HepG2 (cell line): Measurements from ENCODE around the gene ZSCAN5C. TPM values are rescaled to one million over a fixed set of nuclear protein-coding genes. Genes with fewer than 3 reads are reported as not detected.
A peak's percentile ranks its signal among the peaks of the same experiment; 100 is the strongest.

ENCODE experiments used
- IRF2 ChIP-seq: IDR thresholded peaks from 2 replicates; pipeline ENCODE4 v1.6.1; 2018; ENCODE audit warnings: missing genetic modification reagents, missing compliant biosample characterization
- MZF1 ChIP-seq: sonication (generic); formaldehyde crosslinking; IDR thresholded peaks from 2 replicates; pipeline ENCODE4 v1.8.1; 2023; ENCODE audit warnings: mild to moderate bottlenecking, missing genetic modification reagents, borderline replicate concordance
- RERE ChIP-seq: IDR thresholded peaks from 2 replicates; pipeline ENCODE4 v1.6.1; 2016; ENCODE audit warnings: low read depth, missing genetic modification reagents, missing compliant biosample characterization
- RXRA ChIP-seq: sonication (generic); formaldehyde crosslinking; IDR thresholded peaks from 2 replicates; pipeline ENCODE4 v1.5.1; 2020; ENCODE audit warnings: missing genetic modification reagents
- SP4 ChIP-seq: sonication (generic); formaldehyde crosslinking; IDR thresholded peaks from 2 replicates; pipeline ENCODE4 v1.8.1; 2023; ENCODE audit warnings: mild to moderate bottlenecking, missing genetic modification reagents
- THRA ChIP-seq: sonication (generic); formaldehyde crosslinking; IDR thresholded peaks from 2 replicates; pipeline ENCODE4 v1.4.0; 2020; ENCODE audit warnings: missing genetic modification reagents, borderline replicate concordance
- ZBTB26 ChIP-seq: IDR thresholded peaks from 2 replicates; pipeline ENCODE4 v1.6.1; 2016; ENCODE audit warnings: missing compliant biosample characterization, missing genetic modification reagents, borderline replicate concordance
- ZBTB40 ChIP-seq, 2 experiments: fragments of 450-650 bp in 1 of 2; sonication (generic) in 1 of 2; formaldehyde crosslinking in 1 of 2; IDR thresholded peaks; 2 replicates each; pipeline versions ENCODE4 v1.6.1 to v1.8.0; 2016 to 2022; ENCODE audit warnings: antibody characterized with exemption in 1 of 2, mild to moderate bottlenecking in 1 of 2, missing genetic modification reagents in 1 of 2
- ZFP62 ChIP-seq: sonication (generic); formaldehyde crosslinking; IDR thresholded peaks from 2 replicates; pipeline ENCODE4 v1.4.0; 2020; ENCODE audit warnings: missing genetic modification reagents
- ZIK1 ChIP-seq: sonication (generic); formaldehyde crosslinking; IDR thresholded peaks from 2 replicates; pipeline ENCODE4 v1.5.0; 2020; ENCODE audit warnings: mild to moderate bottlenecking, low read depth, missing genetic modification reagents, borderline replicate concordance
- ZNF296 ChIP-seq: sonication (generic); formaldehyde crosslinking; conservative IDR thresholded peaks from 2 replicates; pipeline ENCODE4 v1.5.0; 2020; ENCODE audit warnings: mild to moderate bottlenecking, missing genetic modification reagents
- ZNF7 ChIP-seq: IDR thresholded peaks from 2 replicates; pipeline ENCODE4 v1.6.1; 2016; ENCODE audit warnings: missing biosample characterization, missing genetic modification reagents
- polyA plus RNA-seq, 8 experiments: library from polyadenylated mRNA; depleted of rRNA in 3 of 8; stranded (reverse) in 7 of 8; unstranded in 1 of 8; fragments of >200 nt; fragmentation: Illumina TruSeq in 4 of 8; extraction: Trizol in 4 of 8; gene quantifications; 2 replicates each; pipeline versions ENCODE4 v1.2.1 to v1.2.3, GENCODE V29; 2011 to 2016; ENCODE audit warnings: low read depth in 4 of 8, missing spikeins in 1 of 8, mixed read lengths in 1 of 8; ENCODE audit not compliant: insufficient read depth in 1 of 8
- total RNA-seq, 5 experiments: library from RNA; depleted of rRNA; stranded (reverse); fragments of >200 nt; fragmentation: Illumina TruSeq; extraction: Trizol; gene quantifications; 2 replicates each; pipeline ENCODE4 v1.2.3, GENCODE V29; 2016; ENCODE audit warnings: low read depth in 1 of 5

The ZSCAN5C gene
- total and polyA plus RNA-seq, 2 of the 13 experiments (the other 11 are each of a cell fraction or from before 2014, with no cell fraction given): not detected

GRCh38 chr19:56170261-56170660, 31.8 kb upstream of the ZSCAN5C start (continued):
- TF ChIP-seq ZBTB26 (CRISPR knock-in tag): peak; percentile 69; the same call in 1 of the 2 replicates
- no peak for TF ChIP-seq ZNF296 (CRISPR knock-in tag)
- no peak for TF ChIP-seq SP4 (CRISPR knock-in tag)
- TF ChIP-seq ZFP62 (CRISPR knock-in tag): no peak
- TF ChIP-seq ZBTB40 (IDR thresholded peaks at IDR 0.05): no peak
- TF ChIP-seq ZBTB40 (CRISPR knock-in tag; IDR thresholded peaks at IDR 0.05): peak; percentile 64; the same call in 1 of the 2 replicates
- 0 out of 2 replicates have a peak, but pooled peaks have one; percentile 40 for TF ChIP-seq THRA (CRISPR knock-in tag)
- peak; percentile 35; the same call in 1 of the 2 replicates for TF ChIP-seq IRF2 (CRISPR knock-in tag)
- TF ChIP-seq ZIK1: peak; percentile 80; the same call in 1 of the 2 replicates
- TF ChIP-seq RERE: no peak
- no peak for TF ChIP-seq ZNF7 (CRISPR knock-in tag)
- no peak; the same call in 1 of the 2 replicates for TF ChIP-seq MZF1 (CRISPR knock-in tag)
- peak; percentile 73 for TF ChIP-seq RXRA (CRISPR knock-in tag)
